RWPE2 (cell line): ENCODE results near the gene PRF1.
A peak's percentile ranks its signal among the peaks of the same experiment; 100 is the strongest.

Experiments used
- ATAC-seq: fragments of 200-7000 bp; cut with Tn5 transposase; 3 replicates; pipeline ENCODE4 v1.9.1; 2021; ENCODE audit warnings: low read depth
- DNase-seq: peaks from one replicate; pipeline ENCODE4 v3.0.0-alpha.2; 2020; ENCODE audit warnings: low spot score
- H3K27ac ChIP-seq: fragments of 450-650 bp; 2 replicates; pipeline ENCODE4 v1.5.1; 2017; ENCODE audit warnings: mild to moderate bottlenecking; ENCODE audit not compliant: poor library complexity, severe bottlenecking
- H3K27me3 ChIP-seq: fragments of 250-450 bp; sonication (Bioruptor Pico); 2 replicates; pipeline ENCODE4 v1.5.1; 2021; ENCODE audit warnings: mild to moderate bottlenecking, moderate library complexity; ENCODE audit not compliant: insufficient read depth, poor library complexity, severe bottlenecking
- H3K36me3 ChIP-seq: fragments of 250-450 bp; sonication (Bioruptor Pico); 2 replicates; pipeline ENCODE4 v1.5.1; 2020; ENCODE audit warnings: low read depth, mild to moderate bottlenecking, moderate library complexity
- H3K4me1 ChIP-seq: fragments of 250-450 bp; sonication (Bioruptor Pico); 2 replicates; pipeline ENCODE4 v1.5.1; 2021; ENCODE audit warnings: mild to moderate bottlenecking, moderate library complexity; ENCODE audit not compliant: insufficient read depth, poor library complexity, severe bottlenecking
- H3K4me3 ChIP-seq: fragments of 250-450 bp; sonication (Bioruptor Pico); 2 replicates; pipeline ENCODE4 v1.5.1; 2021; ENCODE audit warnings: mild to moderate bottlenecking, moderate library complexity; ENCODE audit not compliant: severe bottlenecking
- H3K9me3 ChIP-seq: fragments of 250-450 bp; sonication (Bioruptor Pico); 2 replicates; pipeline ENCODE4 v1.5.1; 2021; ENCODE audit warnings: mild to moderate bottlenecking, moderate library complexity; ENCODE audit not compliant: severe bottlenecking
- TF ChIP-seq, protein P1 (sequence below): fragments of 450-650 bp; IDR thresholded peaks from one replicate; pipeline ENCODE4 v1.5.1; 2017; ENCODE audit warnings: mild to moderate bottlenecking, moderate library complexity; ENCODE audit not compliant: poor library complexity, severe bottlenecking

Gene PRF1

DNA sequence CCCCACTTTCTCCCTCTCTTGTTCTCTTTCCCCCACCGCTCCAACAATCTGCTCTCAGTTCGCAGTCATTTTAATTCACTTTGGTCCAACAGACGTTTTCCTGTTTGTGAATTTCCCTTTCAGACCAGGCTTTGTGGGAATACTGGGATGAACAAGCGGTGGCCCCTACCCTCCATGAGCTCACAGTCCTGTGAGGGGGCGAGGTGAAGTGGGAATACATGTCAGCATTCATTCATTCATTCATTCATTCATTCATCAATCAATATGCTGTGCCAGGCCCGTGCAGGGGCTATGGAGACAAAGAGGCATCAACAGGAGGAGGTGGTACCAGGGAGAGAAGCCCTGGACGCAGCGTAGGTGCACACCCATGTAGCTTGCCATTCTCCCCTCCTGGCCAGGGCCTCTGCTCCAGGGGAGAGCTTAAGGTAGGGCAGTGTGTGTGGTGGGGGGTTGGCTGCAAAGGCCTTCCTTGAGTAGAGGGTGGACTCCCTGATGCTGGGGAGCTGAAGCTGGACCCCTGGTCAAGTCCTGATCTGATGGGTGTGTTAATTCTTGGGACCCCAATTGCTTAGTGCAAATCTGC is 16.1 kb downstream of the PRF1 start:
- ATAC-seq (no peak), DNase-seq (no peak)
- TF ChIP-seq, protein P1, sequence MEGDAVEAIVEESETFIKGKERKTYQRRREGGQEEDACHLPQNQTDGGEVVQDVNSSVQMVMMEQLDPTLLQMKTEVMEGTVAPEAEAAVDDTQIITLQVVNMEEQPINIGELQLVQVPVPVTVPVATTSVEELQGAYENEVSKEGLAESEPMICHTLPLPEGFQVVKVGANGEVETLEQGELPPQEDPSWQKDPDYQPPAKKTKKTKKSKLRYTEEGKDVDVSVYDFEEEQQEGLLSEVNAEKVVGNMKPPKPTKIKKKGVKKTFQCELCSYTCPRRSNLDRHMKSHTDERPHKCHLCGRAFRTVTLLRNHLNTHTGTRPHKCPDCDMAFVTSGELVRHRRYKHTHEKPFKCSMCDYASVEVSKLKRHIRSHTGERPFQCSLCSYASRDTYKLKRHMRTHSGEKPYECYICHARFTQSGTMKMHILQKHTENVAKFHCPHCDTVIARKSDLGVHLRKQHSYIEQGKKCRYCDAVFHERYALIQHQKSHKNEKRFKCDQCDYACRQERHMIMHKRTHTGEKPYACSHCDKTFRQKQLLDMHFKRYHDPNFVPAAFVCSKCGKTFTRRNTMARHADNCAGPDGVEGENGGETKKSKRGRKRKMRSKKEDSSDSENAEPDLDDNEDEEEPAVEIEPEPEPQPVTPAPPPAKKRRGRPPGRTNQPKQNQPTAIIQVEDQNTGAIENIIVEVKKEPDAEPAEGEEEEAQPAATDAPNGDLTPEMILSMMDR, result no peak
- Histone ChIP-seq H3K27ac (no peak overlapping the region), H3K36me3 (no peaks in the 10 kb centered on the region), H3K4me1 (no peaks in the 10 kb centered on the region), H3K27me3 (no peaks in the 10 kb centered on the region), H3K9me3 (no peaks in the 10 kb centered on the region), H3K4me3 (no peak overlapping the region)

DNA sequence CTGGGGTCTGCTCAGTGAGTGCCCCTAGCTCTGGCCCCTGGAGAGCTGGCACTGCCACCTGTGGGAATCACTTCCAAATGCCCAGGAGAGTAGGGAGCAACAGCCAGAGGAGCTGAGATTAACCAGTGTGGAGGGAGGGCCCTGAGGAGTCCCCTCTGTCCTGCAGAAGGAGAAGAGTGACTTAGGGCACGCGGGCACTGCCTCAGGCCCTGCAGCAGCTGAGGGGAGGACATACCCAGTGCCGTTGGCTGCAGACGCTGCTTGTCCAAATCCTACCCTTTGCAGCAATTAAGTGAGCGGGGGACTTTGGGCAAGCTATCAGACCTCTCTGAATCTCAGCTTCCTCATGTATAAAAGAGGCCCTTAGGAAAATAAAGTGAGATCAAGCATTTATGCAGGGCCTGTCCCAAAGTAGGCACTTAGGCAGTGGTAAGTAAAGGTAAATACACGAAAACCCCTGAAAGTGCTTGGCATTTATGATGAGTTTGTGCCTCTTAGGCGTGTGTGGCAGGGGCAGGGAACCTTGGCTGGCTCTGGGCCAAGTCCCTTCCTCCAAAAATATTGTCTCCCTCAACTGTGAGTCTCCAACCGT is 16.9 kb downstream of the PRF1 start:
- H3K27ac ChIP-seq, result no peak overlapping the region
- ATAC-seq, result no peak
- DNase-seq, result no peak
- H3K4me1 ChIP-seq, result no peaks in the 10 kb centered on the region
- no peaks in the 10 kb centered on the region for H3K27me3 ChIP-seq
- no peaks in the 10 kb centered on the region for H3K9me3 ChIP-seq
- TF ChIP-seq, protein P1, result no peak
- H3K36me3 ChIP-seq, result no peaks in the 10 kb centered on the region
- no peak overlapping the region for H3K4me3 ChIP-seq

GRCh38 chr10:70584909-70585544 is 17.5 kb downstream of the PRF1 start:
- no peaks in the 10 kb centered on the region for H3K27me3 ChIP-seq
- no peak for DNase-seq
- no peak overlapping the region for H3K27ac ChIP-seq

DNA sequence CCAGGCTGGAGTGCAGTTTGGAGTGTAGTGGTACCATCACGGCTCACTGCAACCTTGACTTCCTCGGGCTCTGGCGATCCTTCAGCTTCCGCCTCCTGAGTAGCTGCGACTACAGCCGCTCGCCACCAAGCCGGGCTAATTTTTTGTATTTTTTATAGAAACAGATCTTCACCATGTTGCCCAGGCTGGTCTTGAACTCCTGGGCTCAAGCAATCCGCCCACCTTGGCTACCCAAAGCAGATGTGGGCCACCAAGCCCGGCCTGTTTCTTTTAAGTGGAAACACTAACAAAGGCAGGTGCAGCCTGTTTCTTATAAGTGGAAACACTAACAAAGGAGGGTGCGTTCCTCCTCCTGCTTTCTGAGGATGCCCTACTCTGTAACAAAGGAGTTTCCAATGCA is 18.2 kb downstream of the PRF1 start:
- Histone ChIP-seq H3K27me3 (no peaks in the 10 kb centered on the region), H3K9me3 (no peaks in the 10 kb centered on the region), H3K27ac (no peak overlapping the region), H3K36me3 (no peaks in the 10 kb centered on the region), H3K4me1 (peaks cover 3% of the 10 kb centered on the region), H3K4me3 (no peak overlapping the region)
- TF ChIP-seq, protein P1, result no peak
- ATAC-seq, result no peak
- peak; percentile 19 for DNase-seq

More at GRCh38 chr10:70584909-70585544, 17.5 kb downstream of the PRF1 start:
- TF ChIP-seq, protein P1, result no peak
- no peak overlapping the region for H3K4me3 ChIP-seq
- no peak for ATAC-seq
- no peaks in the 10 kb centered on the region for H3K9me3 ChIP-seq
- peaks cover 1% of the 10 kb centered on the region for H3K4me1 ChIP-seq
- H3K36me3 ChIP-seq, result no peaks in the 10 kb centered on the region

- Histone ChIP-seq H3K27me3 (no peaks in the 10 kb centered on the region), H3K36me3 (no peaks in the 10 kb centered on the region), H3K4me1 (peaks cover 6% of the 10 kb centered on the region), H3K27ac (no peak overlapping the region), H3K4me3 (no peak overlapping the region), H3K9me3 (no peaks in the 10 kb centered on the region)
- no peak for DNase-seq
- TF ChIP-seq, protein P1, result no peak
- ATAC-seq, result no peak
Observed at GRCh38 chr10:70583669-70584037, 18.9 kb downstream of the PRF1 start.
